ENCODE data around the gene IL10RA.
"Not testable (repeated sequence)": the region's sequence is repeated elsewhere in the genome, so short reads cannot be mapped to it uniquely, and the experiment has no call there.

IL10RA gene

DNA sequence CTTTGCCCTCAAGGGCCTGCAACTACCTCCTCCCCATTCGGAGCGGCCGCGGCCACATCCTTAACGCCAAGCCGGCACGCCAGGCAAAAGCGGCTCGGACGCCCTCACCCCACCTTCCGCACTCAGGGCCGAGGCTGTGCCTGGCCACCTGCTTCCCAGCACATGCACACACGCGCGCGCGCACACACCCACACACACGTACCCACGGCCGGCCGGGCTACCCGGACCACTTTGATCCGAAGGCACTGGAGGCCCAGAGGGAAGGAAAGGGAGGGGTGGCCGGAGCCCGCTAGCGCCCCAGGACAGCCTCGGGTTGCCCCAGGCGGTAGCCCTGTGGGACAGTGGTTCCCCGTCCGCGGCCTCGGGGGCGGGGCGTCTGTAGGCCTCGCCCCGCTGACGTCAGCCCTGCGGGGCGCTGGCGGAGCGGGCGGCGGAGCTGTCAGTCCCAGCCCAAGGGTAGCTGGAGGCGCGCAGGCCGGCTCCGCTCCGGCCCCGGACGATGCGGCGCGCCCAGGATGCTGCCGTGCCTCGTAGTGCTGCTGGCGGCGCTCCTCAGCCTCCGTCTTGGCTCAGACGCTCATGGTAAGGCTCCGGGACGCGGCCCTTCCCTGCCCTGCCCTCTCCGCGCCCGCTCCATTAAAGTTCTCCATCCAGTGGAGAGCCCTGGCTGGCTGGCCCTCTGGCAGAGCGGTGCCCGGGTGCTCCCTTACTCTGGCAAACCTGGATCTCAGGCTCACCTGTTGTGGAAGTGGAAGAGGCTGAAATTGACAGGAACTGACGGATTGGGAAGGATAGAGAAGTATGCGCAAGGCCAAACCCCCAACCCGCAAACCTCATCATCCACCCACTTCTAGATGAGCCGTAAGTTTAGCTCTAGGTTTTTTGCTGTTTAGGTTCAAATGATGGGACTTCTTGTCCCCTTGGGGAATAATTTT, at the start of gene IL10RA:
TSS of gene IL10RA (plus strand) at position 442 of the 935 bp plus-strand sequence. CDS start at position 516, 74 bp downstream.
- DNase-seq = peak; percentile 99

DNA sequence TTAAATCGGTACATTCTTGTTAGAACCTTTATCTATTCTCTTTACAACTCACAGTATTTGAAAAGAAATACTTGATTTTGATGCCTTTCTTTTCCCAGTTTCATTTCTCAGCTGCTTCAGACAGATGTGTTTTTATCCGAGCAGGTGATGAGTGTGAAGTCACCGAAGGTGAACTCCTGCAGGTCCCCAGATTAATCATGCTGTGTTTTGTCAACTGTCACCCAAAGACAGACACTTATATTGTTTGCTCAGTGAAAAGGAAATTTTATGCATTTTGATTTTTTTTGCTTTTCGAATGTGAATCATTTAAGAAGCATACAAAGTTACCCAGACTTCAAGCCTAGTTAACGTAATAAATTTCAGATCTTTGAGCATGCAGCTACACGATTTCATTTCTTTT, 49.2 kb upstream of the IL10RA start:
- no peak for DNase-seq

DNA sequence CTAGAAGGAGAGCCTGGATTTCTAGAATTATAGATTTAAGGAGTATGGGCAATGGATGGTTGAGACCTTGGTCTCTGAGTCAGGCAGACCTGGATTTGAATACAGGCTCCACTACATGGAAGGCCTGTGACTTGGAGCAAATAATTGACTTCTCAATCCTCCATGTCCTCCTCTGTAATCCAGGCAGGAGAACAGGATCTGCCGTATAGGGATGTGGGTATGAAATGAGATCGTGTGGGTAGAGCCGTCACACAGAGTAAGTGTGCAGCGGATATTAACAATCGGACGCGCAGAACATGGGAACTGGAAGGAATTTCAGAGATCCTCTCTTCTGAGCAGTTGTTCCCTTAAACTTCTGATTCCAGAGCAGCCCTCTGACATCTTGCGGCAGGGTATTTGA, 45.5 kb upstream of the IL10RA start:
- no peak for DNase-seq

DNA sequence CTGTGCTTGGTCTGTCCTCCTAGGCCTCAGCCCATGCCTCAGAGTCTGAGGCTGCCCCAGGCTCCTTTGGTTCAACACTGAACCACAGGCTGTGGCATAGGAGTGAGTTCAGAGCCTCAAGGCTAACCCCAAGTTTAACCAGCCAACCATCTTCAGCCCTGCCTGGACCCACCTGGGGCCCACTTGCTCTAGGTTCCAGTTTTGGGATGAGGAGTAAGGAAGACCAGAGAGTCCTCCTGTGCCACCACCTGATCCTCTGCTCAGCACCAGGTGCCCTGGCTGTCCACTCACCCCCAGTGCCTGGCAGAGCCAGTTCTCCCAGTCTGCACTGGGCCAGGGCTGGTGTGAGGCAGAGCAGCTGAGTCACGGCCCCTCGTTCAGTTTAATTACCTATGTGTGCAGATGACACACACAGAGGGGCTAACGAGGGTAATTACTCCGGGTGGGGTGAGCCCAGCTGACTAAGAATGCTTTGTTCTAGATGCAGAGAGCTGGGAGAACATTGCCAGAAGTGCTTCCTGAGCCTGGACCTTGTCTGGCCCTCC, 45.0 kb upstream of the IL10RA start:
- DNase-seq = no peak

DNA sequence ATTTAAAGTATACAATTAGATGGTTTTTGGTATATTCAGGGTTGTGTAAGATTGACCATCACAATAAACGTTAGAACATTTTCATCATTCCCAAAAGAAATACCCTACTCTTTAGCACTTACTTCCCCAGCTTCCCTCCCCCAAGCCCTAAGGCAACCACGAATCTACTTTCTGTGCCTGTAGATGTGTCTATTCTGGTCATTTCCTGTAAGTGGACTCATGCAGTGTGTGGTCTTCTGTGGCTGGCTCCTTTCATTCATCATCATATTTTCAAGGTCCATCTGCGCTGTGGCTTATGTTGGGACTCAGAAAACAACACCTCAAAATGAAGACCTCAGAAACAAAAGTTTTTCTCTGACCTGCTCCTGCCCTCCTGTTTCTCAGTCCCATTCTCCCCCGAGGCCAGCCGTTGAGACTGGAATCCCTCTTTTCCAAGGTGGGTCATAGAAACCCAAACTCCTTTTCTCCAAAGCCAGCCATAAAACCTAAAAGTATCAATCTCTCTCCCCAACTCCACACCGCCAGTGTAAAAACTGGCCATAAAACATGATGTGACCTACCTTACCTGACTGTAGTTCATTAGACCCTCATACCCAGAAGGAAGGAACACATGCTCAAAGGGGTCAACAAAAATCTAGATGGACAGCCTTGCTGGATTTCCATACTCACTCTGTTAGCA, 44.1 kb upstream of the IL10RA start:
- peak; percentile 33 for DNase-seq

DNA sequence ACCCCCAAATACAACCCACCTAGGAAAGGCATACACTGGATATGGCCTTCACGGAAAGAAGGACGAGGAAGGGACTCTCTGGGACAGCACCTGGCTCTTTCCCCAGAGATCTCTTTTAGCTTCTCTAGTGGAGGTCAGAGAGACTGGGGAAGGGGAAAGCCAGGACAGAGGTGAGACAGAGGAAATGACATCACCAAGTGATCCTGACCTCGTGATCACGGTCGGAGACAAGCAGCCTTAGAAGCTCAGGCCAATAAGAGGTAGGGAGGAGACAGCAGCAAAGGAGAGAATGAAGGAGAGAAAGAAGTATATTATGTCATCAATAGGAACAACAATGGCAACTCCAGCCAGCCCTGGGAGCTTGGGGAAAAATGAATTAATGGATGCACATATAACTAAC, 41.6 kb upstream of the IL10RA start:
- no peak for DNase-seq

DNA sequence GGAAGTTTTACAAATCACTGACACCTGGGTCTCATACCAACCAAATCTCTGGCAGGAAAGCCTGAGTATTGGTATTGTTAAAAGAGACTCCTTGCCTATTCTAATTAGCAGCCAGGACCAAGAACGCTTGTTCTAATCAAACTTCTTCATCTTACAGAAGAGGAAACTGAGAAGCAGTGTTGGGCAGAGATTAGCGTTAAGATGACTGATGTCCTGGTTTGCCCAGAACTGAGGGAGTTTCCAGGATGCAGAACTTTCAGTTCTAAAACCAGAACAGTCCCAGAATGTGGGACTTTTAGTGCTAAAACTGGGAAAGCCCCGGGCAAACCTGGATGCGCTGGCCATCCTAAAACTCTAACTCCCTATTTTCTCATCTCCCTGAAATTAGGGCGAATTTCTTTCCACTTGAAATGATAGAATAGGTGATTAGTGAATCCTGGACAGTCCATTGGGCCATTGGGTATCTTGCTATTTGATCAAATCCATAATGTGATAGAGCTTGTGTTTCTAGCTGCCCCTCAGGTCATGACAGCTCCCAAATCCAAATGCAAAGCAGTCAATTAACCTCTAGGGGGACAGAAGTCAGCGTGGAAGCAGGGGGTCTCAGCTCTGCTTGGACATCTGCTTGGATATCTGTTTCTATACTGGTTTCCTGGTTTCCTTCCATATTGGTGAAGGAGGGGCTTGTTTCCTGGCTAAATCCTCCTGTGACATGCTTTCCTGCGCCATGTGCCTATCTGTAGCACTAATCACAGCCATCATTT, 41.0 kb upstream of the IL10RA start:
- DNase-seq = peak; percentile 83

DNA sequence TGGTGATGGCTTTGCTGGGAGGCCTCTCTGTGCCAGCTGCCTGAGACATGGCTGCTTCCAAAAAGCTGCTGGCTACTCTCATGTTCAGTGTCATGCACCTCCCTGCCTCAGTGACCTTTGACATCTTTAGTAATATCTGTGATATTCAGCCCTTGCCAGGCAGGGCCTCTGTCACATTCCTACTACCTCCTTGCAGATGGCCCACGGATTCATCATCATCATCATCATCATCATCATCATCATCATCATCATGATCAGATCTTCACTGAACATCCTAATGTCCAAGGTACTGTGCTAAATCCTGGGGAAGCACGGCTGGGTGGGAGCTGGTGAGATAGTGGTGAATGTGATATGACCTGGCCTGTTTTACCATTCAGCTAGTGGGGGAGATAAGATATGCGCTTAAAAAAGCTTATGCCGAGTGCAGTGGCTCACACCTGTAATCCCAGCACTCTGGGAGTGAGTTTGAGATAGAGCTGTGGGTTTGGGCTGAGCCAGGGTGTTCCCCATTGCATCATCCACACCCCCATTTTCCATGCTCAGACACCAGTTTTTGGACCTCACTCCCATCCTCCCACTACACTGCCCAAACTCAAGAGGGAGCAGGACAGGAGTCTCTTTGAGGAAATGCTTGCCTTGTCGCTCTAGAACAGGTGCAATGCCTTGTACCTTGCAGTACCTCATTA, 39.9 kb upstream of the IL10RA start:
- peak; percentile 57 for DNase-seq

DNA sequence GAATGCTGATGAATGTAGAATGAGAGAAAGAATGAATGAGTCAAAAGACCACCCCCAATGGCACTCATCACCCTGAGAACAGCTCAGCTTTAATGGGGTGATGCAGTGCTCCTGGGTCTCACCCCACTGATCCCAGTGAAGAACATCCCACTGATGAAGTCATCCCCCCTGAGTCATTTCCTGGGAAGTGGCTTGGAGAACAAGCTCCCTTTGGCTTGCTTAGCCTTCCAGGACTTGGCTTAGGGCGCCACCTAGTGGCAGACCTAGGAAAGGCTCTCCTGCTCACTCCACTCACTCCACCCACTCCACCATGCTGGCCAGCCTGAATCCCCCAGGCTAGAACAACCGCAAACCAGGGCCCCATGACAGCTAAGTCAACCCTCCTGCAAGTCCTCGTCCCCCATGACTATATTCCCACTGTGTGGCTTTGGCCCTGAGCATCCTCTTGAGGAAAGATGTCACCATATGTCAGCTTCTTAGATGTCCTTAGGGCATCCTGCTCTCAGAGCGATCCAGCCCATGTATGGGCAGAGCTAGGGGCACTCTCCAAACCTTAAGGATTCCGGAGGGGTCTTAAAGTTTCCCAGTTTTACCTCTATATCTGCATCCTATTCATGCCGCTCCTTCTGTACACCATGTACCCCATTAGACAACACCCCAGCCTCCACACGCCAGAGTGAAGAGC, 39.2 kb upstream of the IL10RA start:
- DNase-seq = peak; percentile 96

DNA sequence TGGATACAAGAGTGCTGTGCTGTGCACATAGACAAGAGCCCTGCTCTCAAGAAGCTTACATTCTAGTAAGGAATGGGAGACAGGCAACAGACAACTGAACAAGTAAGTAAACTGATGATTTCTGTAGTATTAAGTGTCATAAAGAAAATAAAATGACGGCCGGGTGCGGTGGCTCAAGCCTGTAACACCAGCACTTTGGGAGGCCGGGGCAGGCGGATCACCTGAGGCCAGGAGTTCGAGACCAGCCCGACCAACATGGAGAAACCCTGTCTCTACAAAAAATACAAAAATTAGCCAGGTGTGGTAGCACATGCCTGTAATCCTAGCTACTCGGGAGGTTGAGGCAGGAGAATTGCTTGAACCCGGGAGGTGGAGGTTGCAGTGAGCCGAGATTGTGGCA, 38.4 kb upstream of the IL10RA start:
- not testable (repeated sequence) for DNase-seq

DNA sequence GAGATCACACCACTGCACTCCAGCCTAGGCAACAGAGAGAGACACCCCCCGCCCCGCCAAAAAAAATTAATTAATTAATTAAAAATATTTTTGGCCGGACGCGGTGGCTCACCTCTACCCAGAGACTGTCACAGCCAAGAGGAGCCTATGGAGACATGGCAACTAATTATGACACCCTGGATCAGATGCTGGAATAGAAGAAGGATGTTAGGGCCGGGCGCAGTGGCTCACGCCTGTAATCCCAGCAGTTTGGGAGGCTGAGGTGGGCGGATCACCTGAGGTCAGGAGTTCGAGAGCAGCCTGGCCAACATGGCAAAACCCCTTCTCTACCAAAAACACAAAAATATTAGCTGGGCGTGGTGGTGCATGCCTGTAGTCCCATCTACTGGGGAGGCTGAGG, 37.7 kb upstream of the IL10RA start:
- DNase-seq = not testable (repeated sequence)

DNA sequence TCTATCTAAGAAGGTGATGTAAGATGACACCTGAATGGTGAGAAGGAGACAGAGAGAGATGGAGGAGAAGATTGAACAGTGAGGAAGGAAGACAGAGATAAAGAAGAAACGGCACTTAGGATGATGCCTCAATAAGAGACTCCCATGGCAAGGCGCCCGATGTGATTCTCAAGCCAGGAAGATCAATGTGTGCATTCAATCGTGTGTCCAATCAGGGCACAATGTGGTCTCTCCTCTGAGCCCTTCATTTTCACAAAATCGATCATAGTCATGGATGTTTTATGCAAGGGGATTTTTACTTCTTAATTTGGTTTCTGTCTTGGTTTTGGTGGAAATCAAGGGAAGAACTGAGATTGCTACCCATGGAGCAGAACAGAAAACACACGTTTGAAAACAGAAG, 37.1 kb upstream of the IL10RA start:
- no peak for DNase-seq

DNA sequence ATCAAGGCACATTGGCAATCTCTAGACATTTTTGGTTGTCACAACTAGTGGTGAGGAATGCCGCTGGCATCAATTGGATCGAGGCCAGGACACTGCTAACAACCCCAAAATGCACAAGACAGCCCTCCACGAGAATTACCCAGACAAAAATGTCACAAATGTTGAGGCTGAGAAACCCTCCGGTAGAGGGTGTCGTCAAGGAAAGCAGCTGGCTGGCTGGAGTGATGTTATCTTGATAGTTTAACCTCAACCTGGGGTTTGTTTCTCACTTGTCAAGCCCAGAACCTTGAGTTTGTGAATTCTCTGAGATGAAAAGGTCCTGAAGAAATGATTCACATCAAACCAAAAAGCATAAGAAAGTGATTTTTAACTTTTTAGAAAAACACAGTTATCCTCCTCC, 35.9 kb upstream of the IL10RA start:
- DNase-seq = peak; percentile 52

DNA sequence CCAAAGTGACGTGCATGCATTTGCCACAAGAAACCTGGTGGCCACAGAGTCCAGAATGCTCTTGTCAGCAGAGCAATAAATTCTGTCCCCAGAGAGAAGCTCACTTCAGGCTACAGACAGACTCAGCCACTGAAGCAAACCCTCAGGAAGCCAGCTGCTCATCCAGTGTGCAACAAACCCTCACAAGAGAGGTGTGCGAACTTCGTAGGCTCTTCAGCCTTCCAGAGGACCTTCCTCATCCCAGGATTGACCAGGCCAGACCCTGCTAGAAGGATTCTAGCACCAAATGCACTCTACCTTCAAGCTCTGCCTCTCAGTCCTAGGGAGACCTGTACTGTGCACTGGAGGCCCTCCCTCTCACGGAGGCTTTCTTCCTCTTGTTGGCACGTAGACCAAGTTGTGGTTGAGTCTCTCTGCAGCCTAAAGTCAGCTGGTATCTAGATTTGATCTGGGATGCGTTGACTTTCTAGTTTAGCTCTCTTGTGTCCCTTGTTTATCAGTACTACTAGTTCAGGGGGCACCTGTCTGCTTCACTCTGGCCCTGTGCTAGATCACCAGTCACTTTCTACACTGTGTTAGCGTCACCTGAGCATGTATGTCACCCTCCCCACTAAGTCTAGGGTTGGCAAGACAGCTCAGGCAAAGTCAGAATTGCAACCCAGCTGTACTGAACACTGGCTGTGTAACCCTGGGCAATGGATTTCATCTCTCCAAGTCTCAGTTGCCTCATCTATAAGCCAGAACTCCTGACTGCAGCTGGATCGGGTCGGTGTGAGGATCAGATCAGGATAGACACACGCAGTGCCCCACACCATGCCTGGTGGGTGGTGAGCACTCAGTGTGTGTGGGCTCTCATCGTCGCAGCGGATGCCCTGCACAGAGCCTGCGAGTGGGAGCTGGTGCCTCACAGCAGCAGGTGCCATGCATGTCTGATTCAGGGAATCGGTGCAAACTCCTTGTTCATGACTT, 34.9 kb upstream of the IL10RA start:
- DNase-seq = no peak

DNA sequence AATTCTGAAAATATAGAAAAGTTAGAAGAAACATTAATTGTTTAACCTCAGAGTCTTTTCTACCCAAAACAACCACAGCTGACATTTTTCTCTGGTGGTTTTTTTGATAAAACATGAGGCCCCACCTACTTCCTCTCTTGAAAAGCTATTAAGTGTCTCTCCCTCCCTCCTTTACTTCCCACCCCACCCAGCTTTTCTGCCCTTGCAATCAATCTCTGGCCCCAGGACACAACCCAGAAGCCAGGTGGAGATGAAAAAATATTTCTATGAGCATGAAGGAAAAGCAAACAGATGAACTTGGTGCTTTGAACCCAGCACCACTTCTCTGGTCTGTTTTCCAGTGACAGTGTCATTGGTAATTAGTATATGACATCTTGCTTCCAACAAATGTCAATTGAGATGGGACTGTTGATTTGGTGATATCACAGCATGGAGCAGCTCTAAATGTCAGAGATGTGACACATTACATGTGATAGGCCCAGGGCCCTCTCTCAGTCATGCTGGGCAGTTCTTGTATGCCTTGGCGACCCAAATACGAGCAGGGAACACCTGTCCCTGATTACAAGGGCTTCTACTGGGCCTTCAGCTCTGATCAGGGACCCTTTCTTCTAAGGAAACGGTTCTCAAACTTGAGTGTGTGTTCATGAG, 33.0 kb upstream of the IL10RA start:
- no peak for DNase-seq

DNA sequence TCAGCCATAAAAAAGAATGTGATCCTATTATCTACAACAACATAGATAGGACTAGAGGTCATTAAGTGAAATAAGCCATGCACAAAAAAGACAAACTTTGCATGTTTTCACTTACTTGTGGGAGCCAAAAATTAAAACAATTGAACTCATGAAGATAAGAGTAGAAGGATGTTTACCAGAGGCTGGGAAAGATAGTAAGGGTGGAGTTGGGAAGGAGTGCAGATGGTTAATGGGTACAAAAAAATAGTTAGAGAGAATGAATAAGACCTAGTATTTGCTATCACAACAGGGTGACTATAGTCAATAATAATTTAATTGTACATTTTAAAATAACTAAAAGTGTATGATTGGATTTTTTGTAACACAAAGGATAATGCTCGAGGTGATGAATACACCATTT, 27.2 kb upstream of the IL10RA start:
- DNase-seq = no peak

DNA sequence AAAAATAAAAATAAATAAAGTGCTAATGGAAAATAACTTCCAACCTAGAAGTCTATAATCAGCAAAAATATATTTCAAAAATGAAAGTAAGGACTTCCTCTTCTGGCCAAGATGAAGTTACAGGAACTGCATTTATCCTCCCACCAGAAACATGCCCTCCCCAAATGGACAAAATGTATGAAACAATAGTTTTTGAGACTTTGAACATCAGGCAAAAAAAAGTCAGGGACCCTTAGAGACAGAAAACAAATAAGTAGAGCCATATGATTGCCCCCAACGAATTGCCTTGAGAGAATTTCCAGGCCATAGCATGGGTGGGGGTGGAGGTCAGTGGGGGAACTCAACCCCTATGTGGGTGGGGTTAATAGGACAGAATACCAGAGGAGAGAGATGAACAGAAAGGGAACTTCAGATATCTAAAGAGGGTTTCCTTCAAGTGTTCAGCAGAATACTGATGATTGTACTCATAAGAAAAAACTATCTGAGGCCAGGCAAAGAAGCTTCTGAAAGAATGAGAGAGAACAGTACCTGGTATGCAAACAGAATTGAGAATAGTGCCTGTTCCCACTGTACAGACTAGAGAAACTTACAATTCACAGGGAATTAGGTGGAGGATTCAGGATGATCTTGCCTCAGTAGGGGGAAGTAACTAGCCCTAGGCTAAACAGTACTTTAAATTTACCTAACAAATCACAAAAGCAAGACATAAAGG, 26.6 kb upstream of the IL10RA start:
- DNase-seq = peak; percentile 79

DNA sequence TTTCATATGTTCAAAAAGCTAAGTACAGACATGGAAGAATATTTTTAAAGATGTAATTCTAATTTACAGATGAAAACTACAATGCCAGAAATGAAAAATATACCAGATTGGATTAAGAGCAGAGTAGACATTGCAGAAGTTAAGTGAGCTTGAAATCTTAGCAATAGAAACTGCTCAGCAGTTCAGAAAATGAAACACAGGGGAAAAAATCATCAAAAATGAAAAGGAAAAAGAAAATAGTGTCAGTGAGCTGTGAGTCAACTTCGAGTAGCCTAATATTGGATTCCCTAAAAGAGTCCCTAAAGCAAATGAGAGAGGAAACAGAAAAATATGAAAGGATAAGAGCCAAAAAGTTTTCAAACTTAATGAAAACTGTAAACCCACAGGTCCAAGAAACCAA, 25.8 kb upstream of the IL10RA start:
- peak; percentile 83 for DNase-seq

DNA sequence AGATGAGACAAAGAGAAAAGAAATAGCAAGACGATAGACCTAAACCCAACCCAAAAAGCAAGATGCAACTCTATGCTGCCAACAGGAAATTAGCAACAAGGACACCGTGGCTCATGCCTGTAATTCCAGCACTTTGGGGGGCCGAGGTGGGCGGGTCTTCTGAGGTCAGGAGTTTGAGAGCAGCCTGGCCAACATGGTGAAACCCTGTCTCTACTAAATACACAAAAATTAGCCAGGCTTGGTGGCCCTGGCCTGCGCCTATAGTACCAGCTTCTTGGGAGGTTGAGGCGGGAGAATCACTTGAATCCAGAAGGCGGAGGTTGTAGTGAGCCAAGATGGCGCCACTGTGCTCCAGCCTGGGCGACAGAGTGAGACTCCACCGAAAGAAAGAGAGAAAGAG, 24.3 kb upstream of the IL10RA start:
- no peak for DNase-seq
